Ishikawa (cell line): Measurements from ENCODE around the gene NAP1L1.

Experiments
- EGR1 ChIP-seq: IDR thresholded peaks from 2 replicates; pipeline ENCODE4 v1.6.1; 2012
- EP300 ChIP-seq: IDR thresholded peaks from 2 replicates; pipeline ENCODE4 v1.6.1; 2012; ENCODE audit warnings: borderline replicate concordance
- FOXM1 ChIP-seq: IDR thresholded peaks from 2 replicates; pipeline ENCODE4 v1.6.1; 2012; ENCODE audit warnings: low read depth, borderline replicate concordance
- MAX ChIP-seq: IDR thresholded peaks from 2 replicates; pipeline ENCODE4 v1.6.1; 2012
- REST ChIP-seq: IDR thresholded peaks from 2 replicates; pipeline ENCODE4 v1.6.1; 2012; ENCODE audit warnings: low read depth, mild to moderate bottlenecking
- TCF12 ChIP-seq: IDR thresholded peaks from 2 replicates; pipeline ENCODE4 v1.6.1; 2012; ENCODE audit warnings: low read depth
- USF1 ChIP-seq: IDR thresholded peaks from 2 replicates; pipeline ENCODE4 v1.6.1; 2012

GRCh38 chr12:76103958-76104357 is 19.5 kb upstream of the NAP1L1 start:
- no peak for TF ChIP-seq MAX
- TF ChIP-seq REST = no peak
- no peak for TF ChIP-seq EGR1
- TF ChIP-seq FOXM1 = no peak
- no peak for TF ChIP-seq TCF12
- TF ChIP-seq EP300 = no peak
- TF ChIP-seq USF1 = no peak
